ENCODE measurements around the gene DHRS1.

DHRS1 gene

DNA sequence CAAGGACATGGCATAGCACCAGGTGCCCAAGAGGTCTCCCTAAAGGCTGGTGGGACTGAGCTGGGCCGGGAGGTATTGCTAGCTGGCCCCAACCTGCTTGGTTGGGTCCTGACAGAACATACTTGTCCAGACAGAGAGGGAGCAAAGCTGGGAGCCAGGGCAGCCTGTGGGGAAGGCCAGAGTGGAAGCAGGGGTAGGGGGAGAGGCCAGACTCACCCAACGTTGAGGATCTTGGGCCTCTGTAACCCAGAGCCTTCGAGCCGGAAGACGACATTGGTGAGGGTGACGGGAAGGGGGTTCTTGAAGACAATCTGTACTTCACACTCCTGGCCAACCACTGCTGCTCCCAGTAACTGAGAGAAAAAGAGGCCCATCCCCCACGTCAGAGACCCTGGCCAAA is 45.6 kb downstream of the DHRS1 start:
- TF ChIP-seq REST (IDR thresholded peaks at IDR 0.05; ENCODE audit: insufficient read depth in 1 of 2, low read depth in 2 of 2, low read length in 2 of 2) (no peak), POLR2AphosphoS5 (IDR thresholded peaks at IDR 0.05; ENCODE audit: low read depth, low read length) (no peak), FOXP2 (optimal IDR thresholded peaks at IDR 0.05; ENCODE audit: borderline replicate concordance, extremely low read depth, extremely low read length, insufficient read depth) (no peak), TAF1 (IDR thresholded peaks at IDR 0.05; ENCODE audit: borderline replicate concordance, insufficient read depth, low read length) (no peak), SIN3A (IDR thresholded peaks at IDR 0.05; ENCODE audit: borderline replicate concordance, insufficient read depth, low read length) (no peak)

DNA sequence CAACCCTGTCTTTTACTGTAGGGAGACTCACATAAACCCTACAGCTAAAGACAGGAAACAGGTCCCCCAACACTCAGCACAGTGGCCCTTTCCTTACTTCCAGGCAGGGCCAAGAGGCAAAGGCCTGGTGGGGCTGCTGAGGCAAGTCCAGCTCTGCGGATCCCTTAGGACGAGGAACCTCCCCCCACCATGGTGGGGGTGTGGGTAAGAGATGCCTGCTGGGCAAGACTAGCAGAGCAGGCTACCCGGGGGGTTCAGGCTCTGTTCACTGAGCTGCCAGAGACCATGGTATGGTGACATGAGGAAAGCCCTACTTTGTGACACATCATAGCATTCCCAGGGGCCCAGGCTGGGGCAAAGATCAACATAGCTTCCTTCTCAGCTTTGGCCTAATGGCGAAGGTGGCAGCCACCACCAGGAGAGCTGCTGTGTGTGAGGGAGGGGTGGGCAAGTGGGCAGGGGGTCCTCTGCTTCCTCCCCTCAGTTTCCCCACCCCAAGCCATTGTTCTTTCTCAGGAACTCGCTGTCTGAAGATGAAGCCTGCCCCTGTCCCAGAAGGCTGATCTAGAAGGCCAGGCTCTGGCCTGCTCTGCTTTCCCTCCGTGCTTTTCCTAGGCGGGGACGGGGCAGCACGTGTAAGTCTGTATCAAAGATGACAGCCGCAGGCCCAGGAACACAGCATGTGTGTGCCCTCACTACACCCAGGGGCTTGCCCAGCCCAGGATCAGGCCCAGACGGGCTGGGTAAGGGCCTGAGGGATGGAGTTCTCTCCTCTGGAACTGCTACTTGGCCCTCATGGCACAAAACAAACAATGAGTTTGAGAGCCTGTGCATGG is 47.1 kb downstream of the DHRS1 start:
- TF ChIP-seq SIN3A (IDR thresholded peaks at IDR 0.05; ENCODE audit: borderline replicate concordance, insufficient read depth, low read length) (no peak), FOXP2 (optimal IDR thresholded peaks at IDR 0.05; ENCODE audit: borderline replicate concordance, extremely low read depth, extremely low read length, insufficient read depth) (no peak), REST (IDR thresholded peaks at IDR 0.05; ENCODE audit: insufficient read depth in 1 of 2, low read depth in 2 of 2, low read length in 2 of 2) (no peak), POLR2AphosphoS5 (IDR thresholded peaks at IDR 0.05; ENCODE audit: low read depth, low read length) (no peak), TAF1 (IDR thresholded peaks at IDR 0.05; ENCODE audit: borderline replicate concordance, insufficient read depth, low read length) (no peak)

DNA sequence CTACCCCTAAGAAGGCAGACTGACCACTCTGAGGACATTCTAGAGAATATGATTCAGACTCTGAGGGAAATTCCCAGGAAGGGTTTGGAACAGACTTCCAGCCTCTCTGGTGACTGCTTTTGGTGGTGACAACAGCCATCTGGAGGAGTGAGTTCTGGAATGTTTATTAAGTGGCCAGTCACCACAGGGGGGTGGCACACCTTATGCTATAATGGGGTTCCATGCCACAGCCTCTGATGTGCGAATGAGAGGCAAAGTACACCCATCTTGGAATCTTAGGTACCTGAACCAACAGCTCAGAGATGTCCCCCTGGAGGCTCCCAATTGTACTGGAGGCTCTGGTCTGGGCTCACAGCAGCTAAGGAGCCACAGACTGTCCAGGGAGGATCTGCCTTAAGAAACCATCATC is 47.7 kb downstream of the DHRS1 start:
- no peak for TF ChIP-seq FOXP2 (optimal IDR thresholded peaks at IDR 0.05; ENCODE audit: borderline replicate concordance, extremely low read depth, extremely low read length, insufficient read depth)
- TF ChIP-seq POLR2AphosphoS5 (IDR thresholded peaks at IDR 0.05; ENCODE audit: low read depth, low read length) = no peak
- TF ChIP-seq TAF1 (IDR thresholded peaks at IDR 0.05; ENCODE audit: borderline replicate concordance, insufficient read depth, low read length) = no peak
- TF ChIP-seq REST (IDR thresholded peaks at IDR 0.05; ENCODE audit: insufficient read depth in 1 of 2, low read depth in 2 of 2, low read length in 2 of 2) = no peak
- TF ChIP-seq SIN3A (IDR thresholded peaks at IDR 0.05; ENCODE audit: borderline replicate concordance, insufficient read depth, low read length) = no peak

DNA sequence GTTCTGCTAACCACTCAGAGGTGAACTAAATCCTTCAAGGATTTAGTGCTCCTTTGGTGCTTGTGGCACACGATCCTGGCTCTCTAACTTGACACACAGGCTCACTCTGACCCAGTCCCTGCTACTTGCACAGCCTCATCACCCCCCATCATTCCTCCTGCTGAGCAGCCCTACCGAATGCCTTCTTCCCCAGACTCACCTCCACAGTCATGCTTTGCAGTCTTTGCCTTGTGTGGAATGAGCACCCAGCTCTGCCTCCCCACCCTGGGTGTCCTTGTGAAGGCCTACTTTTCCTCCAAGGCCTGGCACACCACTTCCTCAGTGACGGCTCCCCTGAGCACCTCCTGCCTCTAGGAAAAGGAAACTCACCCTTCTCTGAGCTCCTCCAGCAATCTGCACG is 49.2 kb downstream of the DHRS1 start:
- TF ChIP-seq TAF1 (IDR thresholded peaks at IDR 0.05; ENCODE audit: borderline replicate concordance, insufficient read depth, low read length) (no peak), SIN3A (IDR thresholded peaks at IDR 0.05; ENCODE audit: borderline replicate concordance, insufficient read depth, low read length) (no peak), REST (IDR thresholded peaks at IDR 0.05; ENCODE audit: insufficient read depth in 1 of 2, low read depth in 2 of 2, low read length in 2 of 2) (no peak), FOXP2 (optimal IDR thresholded peaks at IDR 0.05; ENCODE audit: borderline replicate concordance, extremely low read depth, extremely low read length, insufficient read depth) (no peak), POLR2AphosphoS5 (IDR thresholded peaks at IDR 0.05; ENCODE audit: low read depth, low read length) (no peak)

Measured in PFSK-1 (cell line).